ENCODE measurements around the gene NPAS3.

NPAS3 gene

GRCh38 chr14:33480887-33481184 lies 542.2 kb downstream of the NPAS3 start:
- no peak for DNase-seq (ENCODE audit: low read depth)

GRCh38 chr14:33483110-33483509 lies 544.4 kb downstream of the NPAS3 start:
- DNase-seq (ENCODE audit: low read depth): no peak

- DNase-seq (ENCODE audit: low read depth): no peak
Observed at GRCh38 chr14:33483541-33483940, 544.9 kb downstream of the NPAS3 start.

GRCh38 chr14:33484264-33484663 lies 545.6 kb downstream of the NPAS3 start:
- peak; percentile 47 for DNase-seq (ENCODE audit: low read depth)

- no peak for DNase-seq (ENCODE audit: low read depth)
Observed at GRCh38 chr14:33486332-33486890, 547.7 kb downstream of the NPAS3 start.

GRCh38 chr14:33488582-33488981 lies 549.9 kb downstream of the NPAS3 start:
- DNase-seq (ENCODE audit: low read depth): no peak

GRCh38 chr14:33490555-33490954 lies 551.9 kb downstream of the NPAS3 start:
- DNase-seq (ENCODE audit: low read depth): no peak

- no peak for DNase-seq (ENCODE audit: low read depth)
Observed at GRCh38 chr14:33491112-33491511, 552.4 kb downstream of the NPAS3 start.

GRCh38 chr14:33492491-33492890 lies 553.8 kb downstream of the NPAS3 start:
- DNase-seq (ENCODE audit: low read depth): no peak

GRCh38 chr14:33493266-33493665 lies 554.6 kb downstream of the NPAS3 start:
- DNase-seq (ENCODE audit: low read depth): no peak

GRCh38 chr14:33493990-33494389 lies 555.3 kb downstream of the NPAS3 start:
- no peak for DNase-seq (ENCODE audit: low read depth)

GRCh38 chr14:33499687-33500086 lies 561.0 kb downstream of the NPAS3 start:
- DNase-seq (ENCODE audit: low read depth): no peak

GRCh38 chr14:33504246-33505099 lies 565.8 kb downstream of the NPAS3 start:
- no peak for DNase-seq (ENCODE audit: low read depth)

GRCh38 chr14:33505266-33505962 lies 566.7 kb downstream of the NPAS3 start:
- DNase-seq (ENCODE audit: low read depth): no peak

GRCh38 chr14:33505963-33506329 lies 567.3 kb downstream of the NPAS3 start:
- no peak for DNase-seq (ENCODE audit: low read depth)

- no peak for DNase-seq (ENCODE audit: low read depth)
Observed at GRCh38 chr14:33508126-33509062, 569.7 kb downstream of the NPAS3 start.

GRCh38 chr14:33509454-33509853 lies 570.8 kb downstream of the NPAS3 start:
- DNase-seq (ENCODE audit: low read depth): peak; percentile 36

- DNase-seq (ENCODE audit: low read depth): peak; percentile 95
Observed at GRCh38 chr14:33510063-33510481, 571.4 kb downstream of the NPAS3 start.

- DNase-seq (ENCODE audit: low read depth): no peak
Observed at GRCh38 chr14:33510991-33511390, 572.3 kb downstream of the NPAS3 start.

GRCh38 chr14:33511851-33512640 lies 573.4 kb downstream of the NPAS3 start:
- DNase-seq (ENCODE audit: low read depth): peak; percentile 76

- peak; percentile 40 for DNase-seq (ENCODE audit: low read depth)
Observed at GRCh38 chr14:33515441-33515840, 576.8 kb downstream of the NPAS3 start.
